Fibroblast of pulmonary artery (primary cell): Measurements from ENCODE around the gene ZCCHC8.

Source experiments
- DNase-seq: peaks from one replicate; pipeline ENCODE4 v3.0.0-alpha.2; 2010; ENCODE audit warnings: low read depth
- H3K4me3 ChIP-seq: replicated peaks from 2 replicates; pipeline ENCODE4 v1.5.1; 2011; ENCODE audit warnings: low read depth, mild to moderate bottlenecking, control low read depth, low read length, moderate library complexity
- CTCF ChIP-seq: IDR thresholded peaks from 2 replicates; pipeline ENCODE4 v1.5.1; 2011; ENCODE audit warnings: mild to moderate bottlenecking, control low read depth, low read length, inconsistent platforms; ENCODE audit errors: missing control alignments

The ZCCHC8 gene

DNA sequence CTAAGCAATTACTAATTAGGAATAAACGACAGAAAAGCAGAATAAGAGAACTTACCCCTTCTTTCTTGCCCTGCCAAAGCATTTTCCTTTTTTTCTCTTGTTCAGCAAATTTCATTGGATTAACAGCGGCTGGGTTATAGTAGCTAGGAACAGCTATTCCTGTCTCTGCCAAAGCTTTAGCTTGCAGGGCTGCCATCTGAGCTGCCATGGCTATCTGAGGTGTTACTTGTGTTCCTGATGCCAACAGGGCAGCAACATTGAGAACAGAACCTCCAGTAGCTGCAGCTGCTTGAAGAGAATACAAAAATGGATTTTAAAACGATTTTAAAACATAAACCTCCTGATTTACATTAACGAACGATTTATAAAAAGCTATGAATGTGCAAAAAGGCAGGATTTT is 7.4 kb upstream of the ZCCHC8 start:
- TF ChIP-seq CTCF, result no peak
- no peak for DNase-seq
- no peak overlapping the region for H3K4me3 ChIP-seq

DNA sequence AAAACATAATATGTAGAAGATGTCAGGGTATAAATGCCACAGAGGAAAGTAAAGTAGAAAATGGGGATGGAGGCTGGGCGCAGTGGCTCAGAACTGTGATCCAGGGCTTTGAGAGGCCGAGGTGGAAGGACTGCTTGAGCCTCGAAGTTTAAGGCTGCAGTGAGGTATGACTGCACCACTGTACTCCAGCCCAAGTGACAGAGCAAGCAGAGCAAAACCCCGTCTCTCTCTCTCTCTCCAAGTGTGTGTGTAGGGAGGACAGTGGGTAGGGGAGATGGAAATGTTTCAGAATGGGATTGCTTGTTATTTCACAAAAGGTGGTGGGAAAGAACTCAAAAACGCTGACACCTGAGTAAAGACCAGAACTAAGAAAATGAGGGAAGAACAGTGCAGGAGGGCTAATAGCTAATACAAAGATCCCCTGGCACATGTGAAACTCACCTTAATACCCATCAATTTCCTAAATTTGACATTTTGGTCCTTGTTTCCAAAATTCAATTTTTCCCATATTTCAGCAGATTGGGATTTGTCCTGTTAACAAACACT is 5.7 kb upstream of the ZCCHC8 start:
- H3K4me3 ChIP-seq, result no peak overlapping the region
- no peak for DNase-seq
- no peak for TF ChIP-seq CTCF

DNA sequence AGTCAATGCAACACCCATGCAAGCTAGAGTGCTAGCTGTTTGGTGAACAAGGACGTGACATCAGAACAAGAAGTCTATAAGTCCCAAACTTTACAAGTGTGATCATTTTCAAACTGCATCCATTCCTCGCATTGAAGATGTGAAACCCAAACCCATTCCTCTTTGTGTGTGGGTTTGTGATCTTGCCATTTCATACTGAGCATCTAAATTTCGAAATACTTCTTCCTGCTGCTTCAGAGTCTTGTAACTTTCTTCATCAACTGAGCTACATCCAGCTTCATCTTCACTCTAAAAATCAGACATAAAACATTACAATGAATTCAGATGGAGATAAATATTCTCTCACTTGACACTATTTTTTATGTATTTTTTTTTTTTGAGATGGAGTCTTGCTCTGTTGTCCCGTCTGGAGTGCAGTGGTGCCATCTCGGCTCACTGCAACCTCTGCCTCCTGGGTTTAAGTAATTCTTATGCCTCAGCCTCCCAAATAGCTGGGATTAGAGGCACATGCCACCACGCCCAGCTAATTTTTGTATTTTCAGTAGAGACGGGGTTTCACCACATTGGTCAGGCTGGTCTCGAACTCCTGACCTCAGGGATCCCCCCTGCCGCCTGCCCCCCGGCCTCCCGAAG is 4.8 kb upstream of the ZCCHC8 start:
- no peak overlapping the region for H3K4me3 ChIP-seq
- no peak for TF ChIP-seq CTCF
- DNase-seq, result peak; percentile 27

- H3K4me3 ChIP-seq, result no peak overlapping the region
- no peak for DNase-seq
- TF ChIP-seq CTCF, result no peak
These were observed 3.3 kb upstream of the ZCCHC8 start for GRCh38 chr12:122503783-122504590.

DNA sequence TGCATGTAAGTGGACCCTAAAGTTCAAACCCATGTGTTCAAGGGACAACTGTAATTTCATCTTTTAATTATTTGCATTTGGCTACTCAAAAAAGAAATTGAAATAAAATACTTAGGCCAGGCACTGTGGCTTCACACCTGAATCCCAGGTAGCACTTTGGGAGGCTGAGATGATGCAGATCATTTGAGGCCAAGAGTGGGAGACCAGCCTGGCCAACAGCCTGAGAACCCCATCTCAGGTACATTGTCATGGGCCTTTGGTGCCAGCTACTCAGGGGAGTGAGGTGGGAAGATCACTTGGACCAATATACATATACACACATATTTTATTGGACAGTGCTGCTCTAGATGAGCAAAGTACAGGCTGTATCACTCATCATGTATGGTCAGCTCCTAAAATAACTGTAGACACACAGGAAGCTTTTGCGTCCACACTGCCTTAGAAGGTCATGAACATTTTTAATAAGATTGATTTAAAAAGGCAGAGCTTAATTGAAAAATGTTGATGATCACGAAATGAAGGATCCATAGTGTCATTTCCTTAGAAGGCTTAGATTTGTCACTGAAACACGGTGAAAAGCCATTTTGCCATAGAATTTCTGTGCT is 2.5 kb upstream of the ZCCHC8 start:
- no peak overlapping the region for H3K4me3 ChIP-seq
- TF ChIP-seq CTCF, result no peak
- DNase-seq, result no peak

- H3K4me3 ChIP-seq, result peak overlapping the region; percentile 95
- DNase-seq, result no peak
These were observed 807 bp upstream of the ZCCHC8 start for GRCh38 chr12:122501489-122501989.

More at GRCh38 chr12:122501489-122501989, 807 bp upstream of the ZCCHC8 start:
- TF ChIP-seq CTCF, result no peak
